LHCN-M2 (cell line): Measurements from ENCODE around the gene PHLPP1. TPM values are rescaled to one million over a fixed set of nuclear protein-coding genes. Genes with fewer than 3 reads are reported as not detected.
"Not testable (repeated sequence)": the region's sequence is repeated elsewhere in the genome, so short reads cannot be mapped to it uniquely, and the experiment has no call there.

ENCODE experiments used
- DNase-seq: peaks from one replicate; pipeline ENCODE4 v3.0.0-alpha.2; 2012; ENCODE audit warnings: low read depth
- total RNA-seq: library from RNA; depleted of rRNA; stranded (reverse); fragments of >200 nt; gene quantifications from 2 replicates; pipeline ENCODE4 v1.2.3, GENCODE V29; 2014

Gene PHLPP1
- total RNA-seq, 1 experiment from 2014 or later: 9.6 TPM

GRCh38 chr18:62717169-62717924 is 2.0 kb downstream of the PHLPP1 start:
- DNase-seq: peak; percentile 50

- no peak for DNase-seq
These were observed 2.8 kb downstream of the PHLPP1 start for GRCh38 chr18:62717925-62718800.

GRCh38 chr18:62720048-62720447 is 4.7 kb downstream of the PHLPP1 start:
- no peak for DNase-seq

- DNase-seq: no peak
These were observed 5.6 kb downstream of the PHLPP1 start for GRCh38 chr18:62720766-62721613.

GRCh38 chr18:62721839-62722795 is 6.8 kb downstream of the PHLPP1 start:
- DNase-seq: peak; percentile 50

GRCh38 chr18:62723666-62724281 is 8.4 kb downstream of the PHLPP1 start:
- no peak for DNase-seq

- DNase-seq: no peak
These were observed 10.6 kb downstream of the PHLPP1 start for GRCh38 chr18:62725896-62726295.

GRCh38 chr18:62728254-62728653 is 12.9 kb downstream of the PHLPP1 start:
- no peak for DNase-seq

- DNase-seq: no peak
These were observed 14.4 kb downstream of the PHLPP1 start for GRCh38 chr18:62729487-62730386.

GRCh38 chr18:62730941-62731340 is 15.6 kb downstream of the PHLPP1 start:
- DNase-seq: no peak

- DNase-seq: no peak
These were observed 17.3 kb downstream of the PHLPP1 start for GRCh38 chr18:62732617-62733016.

- no peak for DNase-seq
These were observed 18.9 kb downstream of the PHLPP1 start for GRCh38 chr18:62734290-62734689.

GRCh38 chr18:62735387-62735786 is 20.0 kb downstream of the PHLPP1 start:
- DNase-seq: no peak

GRCh38 chr18:62736077-62736855 is 20.9 kb downstream of the PHLPP1 start:
- no peak for DNase-seq

- DNase-seq: no peak
These were observed 22.0 kb downstream of the PHLPP1 start for GRCh38 chr18:62737241-62737873.

- no peak for DNase-seq
These were observed 23.3 kb downstream of the PHLPP1 start for GRCh38 chr18:62738639-62739038.

- DNase-seq: no peak
These were observed 24.6 kb downstream of the PHLPP1 start for GRCh38 chr18:62739911-62740310.

GRCh38 chr18:62740650-62741049 is 25.3 kb downstream of the PHLPP1 start:
- DNase-seq: not testable (repeated sequence)
